Lung (tissue), 12 donors: ENCODE measurements around the gene ATP5PO. TPM values are rescaled to one million over a fixed set of nuclear protein-coding genes. Genes with fewer than 3 reads are reported as not detected.

ENCODE experiments used
- ATAC-seq: fragments of 200-7000 bp; cut with Tn5 transposase; one replicate; pipeline ENCODE4 v1.9.1; 2020; ENCODE audit warnings: moderate number of reproducible peaks; ENCODE audit not compliant: insufficient read depth, low FRiP score
- DNase-seq, 3 donors: peaks; one replicate each; pipeline ENCODE4 v3.0.0-alpha.2; 2013 to 2017
- H3K27ac ChIP-seq, 2 donors: one replicate each; pipeline ENCODE4 v1.5.1; 2013; ENCODE audit warnings: mild to moderate bottlenecking in 2 of 2, moderate library complexity in 2 of 2, control low read depth in 1 of 2, inconsistent platforms in 1 of 2, low read depth in 1 of 2, low read length in 1 of 2
- H3K27me3 ChIP-seq, 3 donors: one replicate each; pipeline ENCODE4 v1.5.1; 2013; ENCODE audit warnings: low read length in 2 of 3; ENCODE audit not compliant: control insufficient read depth in 3 of 3, insufficient read depth in 3 of 3
- H3K36me3 ChIP-seq, 4 donors: one replicate each; pipeline ENCODE4 v1.5.1; 2013; ENCODE audit warnings: low read length in 4 of 4, mild to moderate bottlenecking in 1 of 4, moderate library complexity in 1 of 4; ENCODE audit not compliant: control insufficient read depth in 4 of 4, insufficient read depth in 4 of 4
- H3K4me1 ChIP-seq, 5 donors: one replicate each; pipeline ENCODE4 v1.5.1; 2013; ENCODE audit warnings: low read length in 5 of 5, mild to moderate bottlenecking in 2 of 5, moderate library complexity in 1 of 5; ENCODE audit not compliant: control insufficient read depth in 5 of 5, insufficient read depth in 5 of 5
- H3K4me3 ChIP-seq: one replicate; pipeline ENCODE4 v1.5.1; 2013; ENCODE audit warnings: mild to moderate bottlenecking, control low read depth, moderate library complexity
- H3K9ac ChIP-seq, 2 donors: one replicate each; pipeline ENCODE4 v1.5.1; 2013; ENCODE audit warnings: low read length in 2 of 2, control low read depth in 1 of 2; ENCODE audit not compliant: insufficient read depth in 1 of 2
- H3K9me3 ChIP-seq, 4 donors: one replicate each; pipeline ENCODE4 v1.5.1; 2013; ENCODE audit warnings: low read length in 3 of 4, mild to moderate bottlenecking in 1 of 4, moderate library complexity in 1 of 4; ENCODE audit not compliant: control insufficient read depth in 4 of 4, insufficient read depth in 3 of 4
- WGBS, 2 donors: extraction: QIAGEN DNeasy Blood & Tissue Kit; methylation state at CpG; one replicate each; pipeline ENCODE4 v1.1.7; 2013; 5-methylcytosine and 5-hydroxymethylcytosine counted together
- polyA plus RNA-seq, 2 donors: library from polyadenylated mRNA; stranded (reverse); fragments of 200-250 nt; gene quantifications; one replicate each; pipeline ENCODE4 v1.2.1, GENCODE V29; 2013
- total RNA-seq, 2 donors: library from RNA; depleted of rRNA in 1 of 2; stranded (reverse); fragments of >200 nt in 1 of 2; gene quantifications; one replicate each; pipeline ENCODE4 v1.2.1, GENCODE V29; 2014 to 2021
- TF ChIP-seq, protein P1 (sequence below): IDR thresholded peaks from 2 replicates; pipeline ENCODE4 v1.5.1; 2012; ENCODE audit warnings: mild to moderate bottlenecking; ENCODE audit errors: control extremely low read depth, extremely low read depth
- donor health status: control.
- donor health status: control.
- donor health status: Bipolar disorder and iron deficiency.
- donor health status: healthy.
- donor health status: DM: yes; HTN: yes; CAD: no.

ATP5PO gene
- total and polyA plus RNA-seq, 4 donors: 146 to 287 (median 175) TPM

GRCh38 chr21:33895356-33895755, 20.2 kb downstream of the ATP5PO start:
- peaks cover 0 to 24% (median 3%) of the 10 kb centered on the region in 5 donors for H3K4me1 ChIP-seq
- peaks cover 0 to 2% (median 0%) of the 10 kb centered on the region in 4 donors for H3K36me3 ChIP-seq
- no peak overlapping the region for H3K4me3 ChIP-seq
- no peak for DNase-seq
- no peaks in the 10 kb centered on the region for H3K9me3 ChIP-seq
- H3K27me3 ChIP-seq: no peaks in the 10 kb centered on the region
- no peak overlapping the region for H3K9ac ChIP-seq
- WGBS, 2 donors: 81 to 97% methylated on average over 28 of the region's 28 CpGs
- H3K27ac ChIP-seq: no peak overlapping the region
- no peak for ATAC-seq
- TF ChIP-seq, protein P1, sequence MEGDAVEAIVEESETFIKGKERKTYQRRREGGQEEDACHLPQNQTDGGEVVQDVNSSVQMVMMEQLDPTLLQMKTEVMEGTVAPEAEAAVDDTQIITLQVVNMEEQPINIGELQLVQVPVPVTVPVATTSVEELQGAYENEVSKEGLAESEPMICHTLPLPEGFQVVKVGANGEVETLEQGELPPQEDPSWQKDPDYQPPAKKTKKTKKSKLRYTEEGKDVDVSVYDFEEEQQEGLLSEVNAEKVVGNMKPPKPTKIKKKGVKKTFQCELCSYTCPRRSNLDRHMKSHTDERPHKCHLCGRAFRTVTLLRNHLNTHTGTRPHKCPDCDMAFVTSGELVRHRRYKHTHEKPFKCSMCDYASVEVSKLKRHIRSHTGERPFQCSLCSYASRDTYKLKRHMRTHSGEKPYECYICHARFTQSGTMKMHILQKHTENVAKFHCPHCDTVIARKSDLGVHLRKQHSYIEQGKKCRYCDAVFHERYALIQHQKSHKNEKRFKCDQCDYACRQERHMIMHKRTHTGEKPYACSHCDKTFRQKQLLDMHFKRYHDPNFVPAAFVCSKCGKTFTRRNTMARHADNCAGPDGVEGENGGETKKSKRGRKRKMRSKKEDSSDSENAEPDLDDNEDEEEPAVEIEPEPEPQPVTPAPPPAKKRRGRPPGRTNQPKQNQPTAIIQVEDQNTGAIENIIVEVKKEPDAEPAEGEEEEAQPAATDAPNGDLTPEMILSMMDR: no peak

- 4 to 5% methylated on average over 20 of the region's 20 CpGs for WGBS, 2 donors
- Histone ChIP-seq H3K27ac (no peak overlapping the region), H3K4me3 (no peak overlapping the region), H3K36me3 (peaks cover 0 to 2% (median 0%) of the 10 kb centered on the region in 4 donors), H3K9ac (no peak overlapping the region), H3K4me1 (peaks cover 0 to 23% (median 3%) of the 10 kb centered on the region in 5 donors), H3K9me3 (no peaks in the 10 kb centered on the region), H3K27me3 (no peaks in the 10 kb centered on the region)
- TF ChIP-seq, protein P1: no peak
- DNase-seq (peak; percentile 91 to 92 (median 91)), ATAC-seq (peak; percentile 88)
These were observed 20.8 kb downstream of the ATP5PO start for GRCh38 chr21:33894736-33895288.

- Histone ChIP-seq H3K4me3 (no peak overlapping the region), H3K27ac (no peak overlapping the region), H3K27me3 (no peaks in the 10 kb centered on the region), H3K9ac (no peak overlapping the region), H3K9me3 (no peaks in the 10 kb centered on the region), H3K36me3 (no peaks in the 10 kb centered on the region), H3K4me1 (peaks cover 0 to 19% (median 3%) of the 10 kb centered on the region in 5 donors)
- DNase-seq: no peak
- 88 to 97% methylated on average over 4 of the region's 4 CpGs for WGBS, 2 donors
- ATAC-seq: no peak
- TF ChIP-seq, protein P1: no peak
These were observed 21.7 kb downstream of the ATP5PO start for GRCh38 chr21:33893917-33894316.

DNA sequence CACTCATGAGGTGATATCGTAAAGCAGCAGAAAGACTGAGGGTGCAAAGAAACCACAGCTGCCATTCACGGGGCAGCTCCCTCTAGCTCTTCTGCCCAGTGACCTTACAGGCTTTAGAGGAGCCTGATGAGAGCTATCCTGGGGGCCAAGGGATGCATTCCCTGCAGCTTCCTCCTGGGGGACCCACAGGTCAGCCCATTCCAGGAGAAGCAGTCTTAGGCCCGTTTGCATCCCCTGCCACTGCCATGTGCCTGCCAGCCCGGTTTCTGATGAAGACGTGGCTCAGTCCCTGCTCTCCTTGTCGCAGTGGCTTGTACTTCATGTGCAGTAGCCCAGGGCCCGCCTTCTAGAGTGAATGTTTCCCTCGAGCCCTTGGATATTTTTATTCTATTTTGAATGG, 22.8 kb downstream of the ATP5PO start:
- H3K4me1 ChIP-seq: peaks cover 0 to 17% (median 3%) of the 10 kb centered on the region in 5 donors
- no peaks in the 10 kb centered on the region for H3K36me3 ChIP-seq
- H3K27me3 ChIP-seq: no peaks in the 10 kb centered on the region
- 87 to 94% methylated on average over 8 of the region's 8 CpGs for WGBS, 2 donors
- H3K4me3 ChIP-seq: no peak overlapping the region
- no peak overlapping the region for H3K27ac ChIP-seq
- TF ChIP-seq, protein P1: no peak
- ATAC-seq (no peak), DNase-seq (no peak)
- H3K9ac ChIP-seq: no peak overlapping the region
- H3K9me3 ChIP-seq: no peaks in the 10 kb centered on the region
